ENCODE measurements around the gene HYAL4. TPM values are rescaled to one million over a fixed set of nuclear protein-coding genes. Genes with fewer than 3 reads are reported as not detected.

HYAL4 gene
- polyA plus RNA-seq, 1 donor from 2014 or later, result not detected

GRCh38 chr7:123862775-123863174 is 17.8 kb downstream of the HYAL4 start:
- H3K9me3 ChIP-seq (ENCODE audit: low read length), result no peaks in the 10 kb centered on the region
- H3K27ac ChIP-seq (ENCODE audit: low read length), result no peak overlapping the region
- H3K4me2 ChIP-seq (ENCODE audit: low read length), result no peak overlapping the region
- no peaks in the 10 kb centered on the region for H3K79me2 ChIP-seq (replicated peaks; ENCODE audit: insufficient read depth, low read length)
- no peaks in the 10 kb centered on the region for H3F3A ChIP-seq (ENCODE audit: insufficient read depth, low read length, poor library complexity, severe bottlenecking)
- no peaks in the 10 kb centered on the region for H3K27me3 ChIP-seq (ENCODE audit: insufficient read depth, low read depth, low read length)
- H3K4me3 ChIP-seq (ENCODE audit: low read length), result no peak overlapping the region
- H3K9me2 ChIP-seq (ENCODE audit: insufficient read depth, low read length), result no peaks in the 10 kb centered on the region
- no peaks in the 10 kb centered on the region for H4K20me1 ChIP-seq (ENCODE audit: insufficient read depth)
- no peak for TF ChIP-seq TAF1 (IDR thresholded peaks at IDR 0.05; ENCODE audit: low read depth)
- no peak for TF ChIP-seq MXI1 (conservative IDR thresholded peaks at IDR 0.05; ENCODE audit: poor library complexity, severe bottlenecking)
- TF ChIP-seq EP300 (conservative IDR thresholded peaks at IDR 0.05; ENCODE audit: poor library complexity, severe bottlenecking), result no peak
- TF ChIP-seq EZH2 (IDR thresholded peaks at IDR 0.05; ENCODE audit: borderline replicate concordance, insufficient read depth, low read length, poor library complexity, severe bottlenecking), result no peak
- TF ChIP-seq, protein P1, sequence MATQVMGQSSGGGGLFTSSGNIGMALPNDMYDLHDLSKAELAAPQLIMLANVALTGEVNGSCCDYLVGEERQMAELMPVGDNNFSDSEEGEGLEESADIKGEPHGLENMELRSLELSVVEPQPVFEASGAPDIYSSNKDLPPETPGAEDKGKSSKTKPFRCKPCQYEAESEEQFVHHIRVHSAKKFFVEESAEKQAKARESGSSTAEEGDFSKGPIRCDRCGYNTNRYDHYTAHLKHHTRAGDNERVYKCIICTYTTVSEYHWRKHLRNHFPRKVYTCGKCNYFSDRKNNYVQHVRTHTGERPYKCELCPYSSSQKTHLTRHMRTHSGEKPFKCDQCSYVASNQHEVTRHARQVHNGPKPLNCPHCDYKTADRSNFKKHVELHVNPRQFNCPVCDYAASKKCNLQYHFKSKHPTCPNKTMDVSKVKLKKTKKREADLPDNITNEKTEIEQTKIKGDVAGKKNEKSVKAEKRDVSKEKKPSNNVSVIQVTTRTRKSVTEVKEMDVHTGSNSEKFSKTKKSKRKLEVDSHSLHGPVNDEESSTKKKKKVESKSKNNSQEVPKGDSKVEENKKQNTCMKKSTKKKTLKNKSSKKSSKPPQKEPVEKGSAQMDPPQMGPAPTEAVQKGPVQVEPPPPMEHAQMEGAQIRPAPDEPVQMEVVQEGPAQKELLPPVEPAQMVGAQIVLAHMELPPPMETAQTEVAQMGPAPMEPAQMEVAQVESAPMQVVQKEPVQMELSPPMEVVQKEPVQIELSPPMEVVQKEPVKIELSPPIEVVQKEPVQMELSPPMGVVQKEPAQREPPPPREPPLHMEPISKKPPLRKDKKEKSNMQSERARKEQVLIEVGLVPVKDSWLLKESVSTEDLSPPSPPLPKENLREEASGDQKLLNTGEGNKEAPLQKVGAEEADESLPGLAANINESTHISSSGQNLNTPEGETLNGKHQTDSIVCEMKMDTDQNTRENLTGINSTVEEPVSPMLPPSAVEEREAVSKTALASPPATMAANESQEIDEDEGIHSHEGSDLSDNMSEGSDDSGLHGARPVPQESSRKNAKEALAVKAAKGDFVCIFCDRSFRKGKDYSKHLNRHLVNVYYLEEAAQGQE (IDR thresholded peaks at IDR 0.05; ENCODE audit: borderline replicate concordance), result no peak
- no peak for TF ChIP-seq SMC3 (conservative IDR thresholded peaks at IDR 0.05; ENCODE audit: poor library complexity)
- TF ChIP-seq POLR2AphosphoS5 (IDR thresholded peaks at IDR 0.05), result no peak
- TF ChIP-seq, protein P2, sequence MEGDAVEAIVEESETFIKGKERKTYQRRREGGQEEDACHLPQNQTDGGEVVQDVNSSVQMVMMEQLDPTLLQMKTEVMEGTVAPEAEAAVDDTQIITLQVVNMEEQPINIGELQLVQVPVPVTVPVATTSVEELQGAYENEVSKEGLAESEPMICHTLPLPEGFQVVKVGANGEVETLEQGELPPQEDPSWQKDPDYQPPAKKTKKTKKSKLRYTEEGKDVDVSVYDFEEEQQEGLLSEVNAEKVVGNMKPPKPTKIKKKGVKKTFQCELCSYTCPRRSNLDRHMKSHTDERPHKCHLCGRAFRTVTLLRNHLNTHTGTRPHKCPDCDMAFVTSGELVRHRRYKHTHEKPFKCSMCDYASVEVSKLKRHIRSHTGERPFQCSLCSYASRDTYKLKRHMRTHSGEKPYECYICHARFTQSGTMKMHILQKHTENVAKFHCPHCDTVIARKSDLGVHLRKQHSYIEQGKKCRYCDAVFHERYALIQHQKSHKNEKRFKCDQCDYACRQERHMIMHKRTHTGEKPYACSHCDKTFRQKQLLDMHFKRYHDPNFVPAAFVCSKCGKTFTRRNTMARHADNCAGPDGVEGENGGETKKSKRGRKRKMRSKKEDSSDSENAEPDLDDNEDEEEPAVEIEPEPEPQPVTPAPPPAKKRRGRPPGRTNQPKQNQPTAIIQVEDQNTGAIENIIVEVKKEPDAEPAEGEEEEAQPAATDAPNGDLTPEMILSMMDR (IDR thresholded peaks at IDR 0.05; ENCODE audit: poor library complexity, severe bottlenecking), result no peak
- TF ChIP-seq RAD21 (conservative IDR thresholded peaks at IDR 0.05), result no peak
- H3K9ac ChIP-seq (ENCODE audit: low read length), result no peak overlapping the region
- no peak overlapping the region for H2AFZ ChIP-seq (ENCODE audit: low read depth, low read length)
- no peaks in the 10 kb centered on the region for H3K36me3 ChIP-seq (ENCODE audit: insufficient read depth, low read length)

DNA sequence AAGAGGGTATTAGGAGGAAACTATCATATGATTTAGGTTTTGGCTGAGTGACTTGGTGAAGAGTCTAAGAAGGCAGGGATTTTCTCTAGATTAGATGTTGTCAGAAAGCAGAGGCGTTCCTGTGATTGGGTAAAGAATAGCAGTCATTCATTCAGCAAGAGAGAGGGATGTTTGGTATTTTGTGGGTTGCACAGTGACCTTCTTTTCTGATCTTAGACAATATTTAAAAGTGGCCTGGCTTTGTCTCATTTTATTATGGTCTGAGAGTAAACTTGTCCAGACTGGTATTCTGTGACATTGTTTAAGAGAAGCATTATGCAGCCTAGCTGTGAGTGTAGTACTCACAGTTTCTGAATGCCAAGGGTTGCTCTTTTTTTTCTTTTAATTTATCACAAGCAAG is 18.5 kb downstream of the HYAL4 start:
- no peaks in the 10 kb centered on the region for H3K36me3 ChIP-seq (ENCODE audit: insufficient read depth, low read length)
- H3K9me3 ChIP-seq (ENCODE audit: low read length), result no peaks in the 10 kb centered on the region
- no peak overlapping the region for H3K4me2 ChIP-seq (ENCODE audit: low read length)
- no peaks in the 10 kb centered on the region for H4K20me1 ChIP-seq (ENCODE audit: insufficient read depth)
- no peaks in the 10 kb centered on the region for H3K79me2 ChIP-seq (replicated peaks; ENCODE audit: insufficient read depth, low read length)
- H2AFZ ChIP-seq (ENCODE audit: low read depth, low read length), result no peak overlapping the region
- no peaks in the 10 kb centered on the region for H3K9me2 ChIP-seq (ENCODE audit: insufficient read depth, low read length)
- H3K27ac ChIP-seq (ENCODE audit: low read length), result no peak overlapping the region
- TF ChIP-seq MXI1 (conservative IDR thresholded peaks at IDR 0.05; ENCODE audit: poor library complexity, severe bottlenecking) (no peak), POLR2AphosphoS5 (IDR thresholded peaks at IDR 0.05) (no peak), TAF1 (IDR thresholded peaks at IDR 0.05; ENCODE audit: low read depth) (no peak), EZH2 (IDR thresholded peaks at IDR 0.05; ENCODE audit: borderline replicate concordance, insufficient read depth, low read length, poor library complexity, severe bottlenecking) (no peak), RAD21 (conservative IDR thresholded peaks at IDR 0.05) (no peak), EP300 (conservative IDR thresholded peaks at IDR 0.05; ENCODE audit: poor library complexity, severe bottlenecking) (no peak)
- TF ChIP-seq, protein P1 (IDR thresholded peaks at IDR 0.05; ENCODE audit: borderline replicate concordance), result no peak
- TF ChIP-seq, protein P2 (IDR thresholded peaks at IDR 0.05; ENCODE audit: poor library complexity, severe bottlenecking), result no peak
- H3F3A ChIP-seq (ENCODE audit: insufficient read depth, low read length, poor library complexity, severe bottlenecking), result no peaks in the 10 kb centered on the region
- no peaks in the 10 kb centered on the region for H3K27me3 ChIP-seq (ENCODE audit: insufficient read depth, low read depth, low read length)
- H3K4me3 ChIP-seq (ENCODE audit: low read length), result no peak overlapping the region
- H3K9ac ChIP-seq (ENCODE audit: low read length), result no peak overlapping the region
